ENCODE results near the gene MCRIP1. TPM values are rescaled to one million over a fixed set of nuclear protein-coding genes. Genes with fewer than 3 reads are reported as not detected.
A peak's percentile ranks its signal among the peaks of the same experiment; 100 is the strongest.

Gene MCRIP1
- total and polyA plus RNA-seq, 10 of the 15 experiments (the other 5 are each of a cell fraction or from before 2014, with no cell fraction given): 0.31 to 54.4 (median 30.8) TPM

DNA sequence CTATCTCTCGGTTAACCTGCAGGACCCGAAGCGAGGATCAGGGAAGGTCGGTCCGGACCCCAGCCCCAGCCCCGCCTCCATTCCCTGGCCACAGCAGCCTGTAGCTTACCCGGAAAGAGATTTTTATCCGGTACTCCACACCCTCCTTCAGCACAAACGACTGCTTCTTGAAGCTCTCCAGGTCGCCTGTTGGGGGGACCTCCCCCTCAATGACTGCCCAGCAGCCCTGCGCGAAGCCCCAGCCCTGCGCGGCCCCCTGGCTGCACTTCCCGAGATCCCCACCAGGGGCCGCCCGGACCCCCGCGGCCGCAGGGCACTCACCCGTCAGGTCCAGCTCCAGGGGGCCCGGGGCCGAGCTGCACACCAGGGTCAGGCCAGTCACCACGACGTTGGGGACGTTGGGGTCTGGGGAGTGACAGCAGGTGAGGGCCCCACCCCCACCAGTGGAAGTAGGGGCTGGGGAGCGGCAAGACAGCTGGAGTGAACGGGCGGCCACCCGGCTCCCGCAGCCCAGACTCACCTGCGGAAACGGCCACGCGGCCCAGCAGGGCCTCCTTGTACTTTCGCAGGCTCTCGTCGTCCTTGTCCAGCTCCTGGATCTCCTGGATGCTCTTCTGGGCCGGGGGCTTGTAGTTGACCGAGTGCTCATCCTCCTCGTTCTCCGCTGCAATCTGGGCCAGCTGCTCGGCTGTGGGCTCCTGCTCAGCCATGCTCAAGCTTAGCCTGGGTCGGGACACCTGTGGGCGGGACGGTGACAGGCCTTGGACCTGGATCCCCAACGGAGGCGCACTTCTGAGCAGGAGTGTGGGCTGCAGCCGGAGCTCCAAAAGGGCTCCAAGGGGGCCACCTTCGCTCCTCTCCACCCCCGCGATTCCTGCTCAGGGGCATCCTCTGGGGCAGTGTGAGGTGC is 36.4 kb upstream of the MCRIP1 start (continued):
- peak; percentile 23; the same call in 1 of the 2 replicates for TF ChIP-seq POLR2AphosphoS5 (IDR thresholded peaks at IDR 0.05; ENCODE audit: low read length)
- no peak for TF ChIP-seq SMAD5 (IDR thresholded peaks at IDR 0.05; ENCODE audit: low read depth)
- TF ChIP-seq GATAD2B (conservative IDR thresholded peaks at IDR 0.05; ENCODE audit: low read depth): peak; percentile 58
- TF ChIP-seq KLF5 (IDR thresholded peaks at IDR 0.05; ENCODE audit: partially characterized antibody): peak; percentile 7
- TF ChIP-seq, protein P1, sequence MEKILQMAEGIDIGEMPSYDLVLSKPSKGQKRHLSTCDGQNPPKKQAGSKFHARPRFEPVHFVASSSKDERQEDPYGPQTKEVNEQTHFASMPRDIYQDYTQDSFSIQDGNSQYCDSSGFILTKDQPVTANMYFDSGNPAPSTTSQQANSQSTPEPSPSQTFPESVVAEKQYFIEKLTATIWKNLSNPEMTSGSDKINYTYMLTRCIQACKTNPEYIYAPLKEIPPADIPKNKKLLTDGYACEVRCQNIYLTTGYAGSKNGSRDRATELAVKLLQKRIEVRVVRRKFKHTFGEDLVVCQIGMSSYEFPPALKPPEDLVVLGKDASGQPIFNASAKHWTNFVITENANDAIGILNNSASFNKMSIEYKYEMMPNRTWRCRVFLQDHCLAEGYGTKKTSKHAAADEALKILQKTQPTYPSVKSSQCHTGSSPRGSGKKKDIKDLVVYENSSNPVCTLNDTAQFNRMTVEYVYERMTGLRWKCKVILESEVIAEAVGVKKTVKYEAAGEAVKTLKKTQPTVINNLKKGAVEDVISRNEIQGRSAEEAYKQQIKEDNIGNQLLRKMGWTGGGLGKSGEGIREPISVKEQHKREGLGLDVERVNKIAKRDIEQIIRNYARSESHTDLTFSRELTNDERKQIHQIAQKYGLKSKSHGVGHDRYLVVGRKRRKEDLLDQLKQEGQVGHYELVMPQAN (conservative IDR thresholded peaks at IDR 0.05): 0 out of 2 replicates have a peak, but pooled peaks have one; percentile 12
- peak; percentile 48; the same call in 1 of the 2 replicates for TF ChIP-seq NR2F1 (conservative IDR thresholded peaks at IDR 0.05)
- TF ChIP-seq, protein P2, sequence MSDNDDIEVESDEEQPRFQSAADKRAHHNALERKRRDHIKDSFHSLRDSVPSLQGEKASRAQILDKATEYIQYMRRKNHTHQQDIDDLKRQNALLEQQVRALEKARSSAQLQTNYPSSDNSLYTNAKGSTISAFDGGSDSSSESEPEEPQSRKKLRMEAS (IDR thresholded peaks at IDR 0.05; ENCODE audit: low read depth, low read length): peak; percentile 48; the same call in 1 of the 2 replicates
- peak in 1 of 2 experiments; percentile 55; a peak in 2 of 3 replicates for TF ChIP-seq EGR1 (IDR thresholded peaks at IDR 0.05; ENCODE audit: borderline replicate concordance in 1 of 2, low read depth in 2 of 2, low read length in 2 of 2)
- no peak for TF ChIP-seq ZNF217 (IDR thresholded peaks at IDR 0.05)
- 0 out of 2 replicates have a peak, but pooled peaks have one; percentile 13 for TF ChIP-seq TCF3 (IDR thresholded peaks at IDR 0.05; ENCODE audit: borderline replicate concordance, insufficient read depth, low read depth, low read length)
- TF ChIP-seq RAD51 (IDR thresholded peaks at IDR 0.05): no peak
- 0 out of 2 replicates have a peak, but pooled peaks have one; percentile 57 for TF ChIP-seq SMARCA5 (IDR thresholded peaks at IDR 0.05)
- TF ChIP-seq TBL1XR1 (IDR thresholded peaks at IDR 0.05; ENCODE audit: low read depth, low read length): no peak
- TF ChIP-seq, protein P3, sequence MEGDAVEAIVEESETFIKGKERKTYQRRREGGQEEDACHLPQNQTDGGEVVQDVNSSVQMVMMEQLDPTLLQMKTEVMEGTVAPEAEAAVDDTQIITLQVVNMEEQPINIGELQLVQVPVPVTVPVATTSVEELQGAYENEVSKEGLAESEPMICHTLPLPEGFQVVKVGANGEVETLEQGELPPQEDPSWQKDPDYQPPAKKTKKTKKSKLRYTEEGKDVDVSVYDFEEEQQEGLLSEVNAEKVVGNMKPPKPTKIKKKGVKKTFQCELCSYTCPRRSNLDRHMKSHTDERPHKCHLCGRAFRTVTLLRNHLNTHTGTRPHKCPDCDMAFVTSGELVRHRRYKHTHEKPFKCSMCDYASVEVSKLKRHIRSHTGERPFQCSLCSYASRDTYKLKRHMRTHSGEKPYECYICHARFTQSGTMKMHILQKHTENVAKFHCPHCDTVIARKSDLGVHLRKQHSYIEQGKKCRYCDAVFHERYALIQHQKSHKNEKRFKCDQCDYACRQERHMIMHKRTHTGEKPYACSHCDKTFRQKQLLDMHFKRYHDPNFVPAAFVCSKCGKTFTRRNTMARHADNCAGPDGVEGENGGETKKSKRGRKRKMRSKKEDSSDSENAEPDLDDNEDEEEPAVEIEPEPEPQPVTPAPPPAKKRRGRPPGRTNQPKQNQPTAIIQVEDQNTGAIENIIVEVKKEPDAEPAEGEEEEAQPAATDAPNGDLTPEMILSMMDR (IDR thresholded peaks at IDR 0.05 in 2 of 3, conservative IDR thresholded peaks at IDR 0.05 in 1 of 3; ENCODE audit: control insufficient read depth in 2 of 3, extremely low read depth in 1 of 3, insufficient read depth in 1 of 3, low read depth in 3 of 3, low read length in 3 of 3): peak; percentile 77 to 99 (median 89)
- TF ChIP-seq TCF7 (IDR thresholded peaks at IDR 0.05; ENCODE audit: borderline replicate concordance): no peak
